Measurements from ENCODE around the gene MAPRE2. TPM values are rescaled to one million over a fixed set of nuclear protein-coding genes. Genes with fewer than 3 reads are reported as not detected.

Gene MAPRE2
- total RNA-seq, 1 experiment from 2014 or later = 16.4 TPM

- intact Hi-C loops (cut with micrococcal nuclease; ENCODE audit: unreplicated experiment) = no loop called here
- no peak for DNase-seq (ENCODE audit: low spot score)
- Histone ChIP-seq H3K36me3 (ENCODE audit: insufficient read depth, low read length, poor library complexity, severe bottlenecking) (no peaks in the 10 kb centered on the region), H3K9me3 (ENCODE audit: low read depth, low read length, poor library complexity, severe bottlenecking) (no peaks in the 10 kb centered on the region), H3K27me3 (replicated peaks; ENCODE audit: insufficient read depth, low read depth, low read length, poor library complexity) (no peaks in the 10 kb centered on the region), H3K27ac (ENCODE audit: low read depth, low read length, poor library complexity, severe bottlenecking) (no peak overlapping the region), H3K4me3 (ENCODE audit: low read depth, low read length, poor library complexity, severe bottlenecking) (no peak overlapping the region), H3K4me1 (ENCODE audit: insufficient read depth, low read length, poor library complexity, severe bottlenecking) (no peaks in the 10 kb centered on the region)
- no TSS peak for BruUV-seq (replicated peaks)
- TF ChIP-seq, protein P1, sequence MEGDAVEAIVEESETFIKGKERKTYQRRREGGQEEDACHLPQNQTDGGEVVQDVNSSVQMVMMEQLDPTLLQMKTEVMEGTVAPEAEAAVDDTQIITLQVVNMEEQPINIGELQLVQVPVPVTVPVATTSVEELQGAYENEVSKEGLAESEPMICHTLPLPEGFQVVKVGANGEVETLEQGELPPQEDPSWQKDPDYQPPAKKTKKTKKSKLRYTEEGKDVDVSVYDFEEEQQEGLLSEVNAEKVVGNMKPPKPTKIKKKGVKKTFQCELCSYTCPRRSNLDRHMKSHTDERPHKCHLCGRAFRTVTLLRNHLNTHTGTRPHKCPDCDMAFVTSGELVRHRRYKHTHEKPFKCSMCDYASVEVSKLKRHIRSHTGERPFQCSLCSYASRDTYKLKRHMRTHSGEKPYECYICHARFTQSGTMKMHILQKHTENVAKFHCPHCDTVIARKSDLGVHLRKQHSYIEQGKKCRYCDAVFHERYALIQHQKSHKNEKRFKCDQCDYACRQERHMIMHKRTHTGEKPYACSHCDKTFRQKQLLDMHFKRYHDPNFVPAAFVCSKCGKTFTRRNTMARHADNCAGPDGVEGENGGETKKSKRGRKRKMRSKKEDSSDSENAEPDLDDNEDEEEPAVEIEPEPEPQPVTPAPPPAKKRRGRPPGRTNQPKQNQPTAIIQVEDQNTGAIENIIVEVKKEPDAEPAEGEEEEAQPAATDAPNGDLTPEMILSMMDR (conservative IDR thresholded peaks at IDR 0.05; ENCODE audit: low read depth, low read length) = no peak
- no peak for TF ChIP-seq EZH2 (IDR thresholded peaks at IDR 0.05; ENCODE audit: borderline replicate concordance, low read depth, low read length, poor library complexity, severe bottlenecking)
- ChIA-PET CTCF (no interaction called here), POLR2A (ENCODE audit: low non-redundant PET) (no interaction called here)
Measured at GRCh38 chr18:35179906-35180305, 138.7 kb downstream of the MAPRE2 start.

GRCh38 chr18:35180455-35180854 lies 139.2 kb downstream of the MAPRE2 start:
- H3K36me3 ChIP-seq (ENCODE audit: insufficient read depth, low read length, poor library complexity, severe bottlenecking) = no peaks in the 10 kb centered on the region
- ChIA-PET POLR2A (ENCODE audit: low non-redundant PET) (no interaction called here), CTCF (no interaction called here)
- H3K27me3 ChIP-seq (replicated peaks; ENCODE audit: insufficient read depth, low read depth, low read length, poor library complexity) = no peaks in the 10 kb centered on the region
- H3K4me1 ChIP-seq (ENCODE audit: insufficient read depth, low read length, poor library complexity, severe bottlenecking) = no peaks in the 10 kb centered on the region
- BruUV-seq (replicated peaks) = no TSS peak
- no peak for TF ChIP-seq EZH2 (IDR thresholded peaks at IDR 0.05; ENCODE audit: borderline replicate concordance, low read depth, low read length, poor library complexity, severe bottlenecking)
- TF ChIP-seq, protein P1 (conservative IDR thresholded peaks at IDR 0.05; ENCODE audit: low read depth, low read length) = no peak
- no peak overlapping the region for H3K4me3 ChIP-seq (ENCODE audit: low read depth, low read length, poor library complexity, severe bottlenecking)
- DNase-seq (ENCODE audit: low spot score) = no peak
- intact Hi-C loops (cut with micrococcal nuclease; ENCODE audit: unreplicated experiment) = no loop called here
- no peak overlapping the region for H3K27ac ChIP-seq (ENCODE audit: low read depth, low read length, poor library complexity, severe bottlenecking)
- no peaks in the 10 kb centered on the region for H3K9me3 ChIP-seq (ENCODE audit: low read depth, low read length, poor library complexity, severe bottlenecking)

GRCh38 chr18:35182151-35182550 lies 140.9 kb downstream of the MAPRE2 start:
- H3K4me1 ChIP-seq (ENCODE audit: insufficient read depth, low read length, poor library complexity, severe bottlenecking) = no peaks in the 10 kb centered on the region
- ChIA-PET CTCF (no interaction called here), POLR2A (ENCODE audit: low non-redundant PET) (no interaction called here)
- H3K9me3 ChIP-seq (ENCODE audit: low read depth, low read length, poor library complexity, severe bottlenecking) = no peaks in the 10 kb centered on the region
- TF ChIP-seq, protein P1 (conservative IDR thresholded peaks at IDR 0.05; ENCODE audit: low read depth, low read length) = no peak
- TF ChIP-seq EZH2 (IDR thresholded peaks at IDR 0.05; ENCODE audit: borderline replicate concordance, low read depth, low read length, poor library complexity, severe bottlenecking) = no peak
- intact Hi-C loops (cut with micrococcal nuclease; ENCODE audit: unreplicated experiment) = no loop called here
- H3K27ac ChIP-seq (ENCODE audit: low read depth, low read length, poor library complexity, severe bottlenecking) = no peak overlapping the region
- BruUV-seq (replicated peaks) = no TSS peak
- no peaks in the 10 kb centered on the region for H3K27me3 ChIP-seq (replicated peaks; ENCODE audit: insufficient read depth, low read depth, low read length, poor library complexity)
- H3K36me3 ChIP-seq (ENCODE audit: insufficient read depth, low read length, poor library complexity, severe bottlenecking) = no peaks in the 10 kb centered on the region
- no peak for DNase-seq (ENCODE audit: low spot score)
- H3K4me3 ChIP-seq (ENCODE audit: low read depth, low read length, poor library complexity, severe bottlenecking) = no peak overlapping the region
